ENCODE measurements around the gene HRH4. TPM values are rescaled to one million over a fixed set of nuclear protein-coding genes. Genes with fewer than 3 reads are reported as not detected.

HRH4 gene
- total and polyA plus RNA-seq, 2 experiments from 2014 or later: 0.15 TPM; not detected in 1

DNA sequence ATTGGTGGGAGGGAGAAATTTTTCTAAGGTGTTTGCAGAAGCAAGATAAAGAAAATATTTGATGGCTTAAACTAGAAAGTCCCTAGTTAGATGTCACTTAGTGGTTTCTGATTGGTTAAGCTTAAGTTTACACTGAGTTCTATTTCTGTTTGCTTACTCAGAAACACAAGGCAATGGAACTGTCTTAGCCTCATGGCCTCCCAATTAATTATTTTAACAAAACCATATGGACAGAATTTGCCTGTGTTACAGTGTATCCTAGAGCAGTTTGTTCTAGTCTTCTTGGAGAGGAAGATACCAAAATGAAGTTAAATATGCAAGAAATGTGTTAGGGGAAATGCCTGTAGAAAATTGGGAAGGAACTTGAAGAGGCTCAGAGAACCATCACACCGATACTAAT lies 38.6 kb upstream of the HRH4 start:
- no peak overlapping the region for H3K4me3 ChIP-seq
- no peaks in the 10 kb centered on the region for H3K9me3 ChIP-seq (ENCODE audit: low read depth)
- DNase-seq (ENCODE audit: low read depth in 1 of 2, low spot score in 1 of 2): no peak
- peaks cover 31% of the 10 kb centered on the region for H3K27me3 ChIP-seq
- TF ChIP-seq, protein P1, sequence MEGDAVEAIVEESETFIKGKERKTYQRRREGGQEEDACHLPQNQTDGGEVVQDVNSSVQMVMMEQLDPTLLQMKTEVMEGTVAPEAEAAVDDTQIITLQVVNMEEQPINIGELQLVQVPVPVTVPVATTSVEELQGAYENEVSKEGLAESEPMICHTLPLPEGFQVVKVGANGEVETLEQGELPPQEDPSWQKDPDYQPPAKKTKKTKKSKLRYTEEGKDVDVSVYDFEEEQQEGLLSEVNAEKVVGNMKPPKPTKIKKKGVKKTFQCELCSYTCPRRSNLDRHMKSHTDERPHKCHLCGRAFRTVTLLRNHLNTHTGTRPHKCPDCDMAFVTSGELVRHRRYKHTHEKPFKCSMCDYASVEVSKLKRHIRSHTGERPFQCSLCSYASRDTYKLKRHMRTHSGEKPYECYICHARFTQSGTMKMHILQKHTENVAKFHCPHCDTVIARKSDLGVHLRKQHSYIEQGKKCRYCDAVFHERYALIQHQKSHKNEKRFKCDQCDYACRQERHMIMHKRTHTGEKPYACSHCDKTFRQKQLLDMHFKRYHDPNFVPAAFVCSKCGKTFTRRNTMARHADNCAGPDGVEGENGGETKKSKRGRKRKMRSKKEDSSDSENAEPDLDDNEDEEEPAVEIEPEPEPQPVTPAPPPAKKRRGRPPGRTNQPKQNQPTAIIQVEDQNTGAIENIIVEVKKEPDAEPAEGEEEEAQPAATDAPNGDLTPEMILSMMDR (IDR thresholded peaks at IDR 0.05; ENCODE audit: low read depth, low read length): no peak
- no peaks in the 10 kb centered on the region for H3K4me1 ChIP-seq (ENCODE audit: low read depth)
- no peaks in the 10 kb centered on the region for H3K36me3 ChIP-seq
- H3K27ac ChIP-seq: no peak overlapping the region

DNA sequence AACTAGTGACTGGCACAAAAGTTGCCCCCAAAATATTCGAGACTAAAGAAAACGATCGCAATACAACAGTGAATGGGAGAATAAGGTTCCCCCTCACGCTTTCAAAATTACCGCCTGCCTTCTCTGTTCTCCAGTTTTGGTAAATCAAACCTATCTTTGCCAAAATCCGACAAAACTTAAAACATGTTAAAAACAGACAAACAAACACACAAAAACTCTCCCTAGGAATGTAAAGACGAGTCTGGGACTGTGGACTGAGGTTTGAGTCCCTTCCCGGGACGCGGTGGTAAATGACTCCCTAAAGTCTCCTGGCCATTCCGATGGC lies 34.4 kb upstream of the HRH4 start:
- no peak for DNase-seq (ENCODE audit: low read depth in 1 of 2, low spot score in 1 of 2)
- peak overlapping the region; percentile 93 for H3K27ac ChIP-seq
- H3K4me1 ChIP-seq (ENCODE audit: low read depth): peaks cover 9% of the 10 kb centered on the region
- no peaks in the 10 kb centered on the region for H3K9me3 ChIP-seq (ENCODE audit: low read depth)
- peak overlapping the region; percentile 49 for H3K4me3 ChIP-seq
- H3K36me3 ChIP-seq: no peaks in the 10 kb centered on the region
- H3K27me3 ChIP-seq: peaks cover 31% of the 10 kb centered on the region
- TF ChIP-seq, protein P1 (IDR thresholded peaks at IDR 0.05; ENCODE audit: low read depth, low read length): no peak

DNA sequence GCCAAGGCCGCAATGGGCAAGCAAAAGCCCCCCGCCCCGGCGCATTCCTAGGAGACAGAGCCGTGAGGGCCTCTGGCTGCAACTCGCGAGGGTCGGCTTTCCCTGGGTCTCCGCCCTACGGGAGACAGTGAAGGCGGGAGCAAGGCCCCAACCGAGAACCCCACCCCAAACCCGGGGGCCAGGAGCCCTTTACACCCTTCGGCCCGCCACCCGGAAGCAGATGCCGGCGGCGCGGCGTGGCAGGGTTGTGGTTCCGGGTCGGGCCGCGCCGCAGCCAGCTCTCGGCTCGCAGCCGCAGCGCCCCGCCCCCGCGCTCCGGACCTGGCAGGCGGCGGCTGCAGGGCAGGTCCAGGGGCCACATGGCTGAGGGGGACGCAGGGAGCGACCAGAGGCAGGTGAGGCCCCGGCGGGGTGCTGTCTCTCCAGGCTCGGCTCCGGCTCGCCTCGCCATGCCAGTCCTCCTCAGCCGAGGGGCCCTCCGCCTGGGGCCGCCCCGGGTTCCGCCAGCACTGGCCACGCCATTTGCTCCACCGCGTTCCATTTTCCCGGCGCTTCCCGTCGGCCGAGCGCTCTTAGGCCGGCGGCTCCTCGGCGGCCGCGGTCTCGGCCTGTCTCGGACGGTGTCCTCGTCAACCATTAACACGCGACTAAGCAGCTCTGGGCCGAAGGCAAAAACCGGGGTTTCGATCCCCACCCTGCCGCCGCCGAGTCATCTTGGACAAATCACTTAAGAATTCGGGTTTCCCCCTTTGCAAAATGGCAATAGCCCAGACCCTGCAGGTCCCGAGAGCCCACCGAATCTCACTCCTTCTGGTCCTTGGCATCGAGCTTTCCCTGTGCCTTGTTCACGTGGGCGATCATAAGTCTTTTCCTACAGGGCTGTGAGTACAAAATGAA lies 33.8 kb upstream of the HRH4 start, which contains the start of gene IMPACT:
Gene IMPACT (plus strand): TSS at position 273 of the 897 bp plus-strand sequence. CDS start 87 bp downstream, at position 360.
- no peaks in the 10 kb centered on the region for H3K9me3 ChIP-seq (ENCODE audit: low read depth)
- H3K36me3 ChIP-seq: no peaks in the 10 kb centered on the region
- H3K4me3 ChIP-seq: peak within 1 kb of the TSS; percentile 49
- peak; percentile 91 to 92 for DNase-seq (ENCODE audit: low read depth in 1 of 2, low spot score in 1 of 2)
- peak within 1 kb of the TSS; percentile 93 for H3K27ac ChIP-seq
- peaks cover 31% of the 10 kb centered on the region for H3K27me3 ChIP-seq
- H3K4me1 ChIP-seq (ENCODE audit: low read depth): peaks cover 9% of the 10 kb centered on the region
- TF ChIP-seq, protein P1 (IDR thresholded peaks at IDR 0.05; ENCODE audit: low read depth, low read length): no peak

DNA sequence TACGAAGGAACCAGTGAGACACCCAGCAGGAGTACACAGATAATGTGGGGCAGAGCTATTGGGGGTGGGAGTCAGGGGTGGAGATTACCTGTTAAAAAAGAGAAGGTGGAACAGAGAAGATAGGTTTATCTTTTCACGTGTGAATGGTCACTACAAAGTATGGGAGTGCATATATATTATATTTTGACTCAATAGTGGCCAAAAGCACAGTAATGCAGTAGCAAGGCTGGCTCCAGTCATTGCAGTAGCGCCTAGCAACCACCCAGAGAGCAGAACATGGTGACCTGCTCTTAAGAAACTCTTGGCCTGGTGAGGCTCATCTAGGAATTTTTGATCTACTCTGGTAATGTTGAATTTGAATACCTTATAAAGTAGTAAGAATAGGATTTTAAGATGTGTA lies 33.0 kb upstream of the HRH4 start:
- peak in 1 of 2 donors; percentile 33 for DNase-seq (ENCODE audit: low read depth in 1 of 2, low spot score in 1 of 2)
- peak overlapping the region; percentile 93 for H3K27ac ChIP-seq
- TF ChIP-seq, protein P1 (IDR thresholded peaks at IDR 0.05; ENCODE audit: low read depth, low read length): no peak

DNA sequence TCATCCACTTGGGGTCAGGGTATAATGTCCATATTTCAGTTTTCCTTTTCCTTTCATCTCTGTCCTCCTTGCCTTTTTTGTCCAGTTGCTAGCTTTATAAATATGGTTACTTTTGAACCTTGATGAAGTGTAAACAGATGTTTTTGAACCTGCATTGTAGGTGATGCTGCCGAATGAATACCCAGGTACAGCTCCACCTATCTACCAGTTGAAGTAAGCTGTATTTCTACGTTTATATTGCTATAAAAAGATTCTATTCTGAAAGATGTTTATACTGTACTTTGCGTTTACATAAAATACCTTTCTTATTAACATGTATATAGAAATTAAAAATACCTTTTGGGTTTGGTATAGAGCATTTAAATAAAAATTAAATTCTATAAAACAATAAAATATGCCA lies 31.7 kb upstream of the HRH4 start:
- no peak overlapping the region for H3K4me3 ChIP-seq
- TF ChIP-seq, protein P1 (IDR thresholded peaks at IDR 0.05; ENCODE audit: low read depth, low read length): no peak
- no peaks in the 10 kb centered on the region for H3K9me3 ChIP-seq (ENCODE audit: low read depth)
- DNase-seq (ENCODE audit: low read depth in 1 of 2, low spot score in 1 of 2): no peak
- peaks cover 14% of the 10 kb centered on the region for H3K27me3 ChIP-seq
- H3K36me3 ChIP-seq: no peaks in the 10 kb centered on the region
- peaks cover 9% of the 10 kb centered on the region for H3K4me1 ChIP-seq (ENCODE audit: low read depth)
- no peak overlapping the region for H3K27ac ChIP-seq

More for the DNA sequence above, 33.0 kb upstream of the HRH4 start:
- peak overlapping the region; percentile 49 for H3K4me3 ChIP-seq
- H3K27me3 ChIP-seq: peaks cover 24% of the 10 kb centered on the region
- no peaks in the 10 kb centered on the region for H3K36me3 ChIP-seq
- peaks cover 9% of the 10 kb centered on the region for H3K4me1 ChIP-seq (ENCODE audit: low read depth)
- no peaks in the 10 kb centered on the region for H3K9me3 ChIP-seq (ENCODE audit: low read depth)
